H9 (cell line): ENCODE measurements around the gene LIPM. TPM values are rescaled to one million over a fixed set of nuclear protein-coding genes. Genes with fewer than 3 reads are reported as not detected.

Experiments
- DNase-seq: peaks from one replicate; pipeline ENCODE4 v3.0.0-alpha.2; 2017
- H2AFZ ChIP-seq: one replicate; pipeline ENCODE4 v1.6.1; 2013; ENCODE audit warnings: mild to moderate bottlenecking, low read length, control low read depth, moderate library complexity
- H2AK5ac ChIP-seq: 2 replicates; pipeline ENCODE4 v1.6.1; 2013; ENCODE audit warnings: low read length, control low read depth, mixed read lengths; ENCODE audit not compliant: insufficient read length
- H2BK120ac ChIP-seq: one replicate; pipeline ENCODE4 v1.6.1; 2013; ENCODE audit warnings: low read depth, mild to moderate bottlenecking, low read length, control low read depth, inconsistent platforms; ENCODE audit not compliant: poor library complexity, severe bottlenecking
- H2BK12ac ChIP-seq: 2 replicates; pipeline ENCODE4 v1.6.1; 2013; ENCODE audit warnings: low read length, control low read depth, mixed read lengths, low read depth; ENCODE audit not compliant: insufficient read length
- H2BK15ac ChIP-seq: 2 replicates; pipeline ENCODE4 v1.6.1; 2013; ENCODE audit warnings: low read depth, low read length, control low read depth
- H2BK20ac ChIP-seq: one replicate; pipeline ENCODE4 v1.6.1; 2013; ENCODE audit warnings: low read depth, mild to moderate bottlenecking, low read length, control low read depth, inconsistent platforms; ENCODE audit not compliant: poor library complexity, severe bottlenecking
- H2BK5ac ChIP-seq: 2 replicates; pipeline ENCODE4 v1.6.1; 2013; ENCODE audit warnings: low read length, control low read depth, mixed read lengths; ENCODE audit not compliant: insufficient read length
- H3K14ac ChIP-seq: 2 replicates; pipeline ENCODE4 v1.6.1; 2013; ENCODE audit warnings: low read length, control low read depth; ENCODE audit not compliant: insufficient read depth
- H3K18ac ChIP-seq: 2 replicates; pipeline ENCODE4 v1.6.1; 2013; ENCODE audit warnings: low read depth, mild to moderate bottlenecking, mixed read lengths, low read length, control low read depth; ENCODE audit not compliant: insufficient read length
- H3K23ac ChIP-seq: 2 replicates; pipeline ENCODE4 v1.6.1; 2013; ENCODE audit warnings: low read length, control low read depth, mixed read lengths, low read depth; ENCODE audit not compliant: insufficient read length
- H3K23me2 ChIP-seq: 2 replicates; pipeline ENCODE4 v1.6.1; 2013; ENCODE audit warnings: low read depth, mild to moderate bottlenecking, mixed read lengths, low read length, control low read depth; ENCODE audit not compliant: insufficient read length, poor library complexity, severe bottlenecking
- H3K27ac ChIP-seq: 2 replicates; pipeline ENCODE4 v1.5.1; 2013; ENCODE audit warnings: low read length, control low read depth, mixed read lengths, low read depth; ENCODE audit not compliant: insufficient read length
- H3K27me3 ChIP-seq: 2 replicates; pipeline ENCODE4 v1.6.1; 2013; ENCODE audit warnings: low read length, control low read depth, inconsistent platforms; ENCODE audit not compliant: insufficient read depth
- H3K4ac ChIP-seq: 2 replicates; pipeline ENCODE4 v1.6.1; 2013; ENCODE audit warnings: low read depth, mild to moderate bottlenecking, control low read depth, inconsistent platforms, low read length, moderate library complexity
- H3K4me1 ChIP-seq: 2 replicates; pipeline ENCODE4 v1.6.1; 2013; ENCODE audit warnings: low read length, control low read depth, inconsistent platforms; ENCODE audit not compliant: insufficient read depth
- H3K4me2 ChIP-seq: 2 replicates; pipeline ENCODE4 v1.6.1; 2013; ENCODE audit warnings: low read length, control low read depth, mixed read lengths; ENCODE audit not compliant: insufficient read length, insufficient read depth
- H3K56ac ChIP-seq: 2 replicates; pipeline ENCODE4 v1.6.1; 2013; ENCODE audit warnings: low read depth, mild to moderate bottlenecking, mixed read lengths, low read length, control low read depth; ENCODE audit not compliant: insufficient read length
- H3K79me1 ChIP-seq: 2 replicates; pipeline ENCODE4 v1.6.1; 2013; ENCODE audit warnings: low read depth, mild to moderate bottlenecking, moderate library complexity, low read length, control low read depth, inconsistent platforms; ENCODE audit not compliant: insufficient read depth, poor library complexity, severe bottlenecking
- H3K79me2 ChIP-seq: 2 replicates; pipeline ENCODE4 v1.6.1; 2013; ENCODE audit warnings: low read length, control low read depth, inconsistent platforms; ENCODE audit not compliant: insufficient read depth
- H3K9ac ChIP-seq: 2 replicates; pipeline ENCODE4 v1.6.1; 2013; ENCODE audit warnings: low read length, control low read depth, mixed read lengths; ENCODE audit not compliant: insufficient read length; ENCODE audit errors: extremely low read depth
- H3K9me3 ChIP-seq: one replicate; pipeline ENCODE4 v1.6.1; 2013; ENCODE audit warnings: low read depth, low read length, inconsistent platforms; ENCODE audit not compliant: control insufficient read depth
- H3T11ph ChIP-seq: one replicate; pipeline ENCODE4 v1.6.1; 2013; ENCODE audit warnings: mild to moderate bottlenecking, low read length, control low read depth, inconsistent platforms
- H4K20me1 ChIP-seq: one replicate; pipeline ENCODE4 v1.6.1; 2013; ENCODE audit not compliant: control insufficient read depth, insufficient read length, insufficient read depth
- H4K5ac ChIP-seq: 2 replicates; pipeline ENCODE4 v1.6.1; 2013; ENCODE audit warnings: low read depth, mild to moderate bottlenecking, mixed read lengths, low read length, control low read depth; ENCODE audit not compliant: insufficient read length
- H4K8ac ChIP-seq: replicated peaks from 2 replicates; pipeline ENCODE4 v1.6.1; 2013; ENCODE audit warnings: low read length, control low read depth, mixed read lengths, low read depth; ENCODE audit not compliant: insufficient read length
- H4K91ac ChIP-seq: 2 replicates; pipeline ENCODE4 v1.6.1; 2013; ENCODE audit warnings: low read depth, mild to moderate bottlenecking, moderate library complexity, mixed read lengths, low read length, control low read depth; ENCODE audit not compliant: insufficient read length
- H3K27ac Mint-ChIP-seq, 3 experiments: 2 replicates in 2 of 3; 3 replicates in 1 of 3; pipeline ENCODE4 v1.8.0; 2020 to 2021; ENCODE audit warnings: mixed read lengths in 3 of 3, mild to moderate bottlenecking in 1 of 3, moderate library complexity in 1 of 3
- H3K27me3 Mint-ChIP-seq: 2 replicates; pipeline ENCODE4 v1.8.0; 2021; ENCODE audit warnings: low read depth, mild to moderate bottlenecking, moderate library complexity, mixed read lengths
- H3K36me3 Mint-ChIP-seq, 3 experiments: 2 replicates in 2 of 3; 3 replicates in 1 of 3; pipeline ENCODE4 v1.8.0; 2020 to 2021; ENCODE audit warnings: low read depth in 3 of 3, mixed read lengths in 3 of 3; ENCODE audit not compliant: insufficient read depth in 1 of 3
- H3K4me1 Mint-ChIP-seq, 2 experiments: 2 replicates each; pipeline ENCODE4 v1.8.0; 2020; ENCODE audit warnings: mixed read lengths in 2 of 2
- H3K4me3 Mint-ChIP-seq, 2 experiments: 2 replicates in 1 of 2; 3 replicates in 1 of 2; pipeline ENCODE4 v1.8.0; 2020 to 2021; ENCODE audit warnings: mild to moderate bottlenecking in 2 of 2, mixed read lengths in 2 of 2, moderate library complexity in 1 of 2
- H3K9me3 Mint-ChIP-seq, 2 experiments: 2 replicates in 1 of 2; 3 replicates in 1 of 2; pipeline ENCODE4 v1.8.0; 2020; ENCODE audit warnings: mild to moderate bottlenecking in 2 of 2, mixed read lengths in 2 of 2, moderate library complexity in 1 of 2
- CTCF ChIP-seq: fragments of 200-600 bp; sonication (generic); conservative IDR thresholded peaks from 3 replicates; pipeline ENCODE4 v1.8.0; 2021; ENCODE audit warnings: antibody characterized with exemption, mild to moderate bottlenecking
- total RNA-seq: library from RNA; stranded (reverse); gene quantifications from 2 replicates; pipeline ENCODE4 v1.2.1, GENCODE V29; 2021

The LIPM gene
- total RNA-seq, 1 experiment from 2014 or later = not detected

- Histone ChIP-seq H2AFZ (no peak overlapping the region), H4K20me1 (no peaks in the 10 kb centered on the region), H3K9ac (no peak overlapping the region), H2BK20ac (no peak overlapping the region), H4K91ac (no peak overlapping the region), H3K4ac (no peak overlapping the region), H3T11ph (no peak overlapping the region), H2BK5ac (no peak overlapping the region), H4K5ac (no peak overlapping the region), H2BK15ac (no peak overlapping the region), H3K14ac (no peak overlapping the region), H3K79me1 (no peaks in the 10 kb centered on the region), H3K23ac (no peak overlapping the region), H4K8ac (no peak overlapping the region), H3K23me2 (no peaks in the 10 kb centered on the region), H3K79me2 (no peaks in the 10 kb centered on the region), H3K56ac (no peak overlapping the region), H3K4me2 (no peak overlapping the region), H2AK5ac (no peak overlapping the region), H3K27me3 (no peaks in the 10 kb centered on the region), H3K4me1 (no peaks in the 10 kb centered on the region), H2BK120ac (no peak overlapping the region), H3K9me3 (no peaks in the 10 kb centered on the region), H3K18ac (no peak overlapping the region), H2BK12ac (no peak overlapping the region), H3K27ac (no peak overlapping the region)
- H3K4me3 Mint-ChIP-seq = no peak overlapping the region
- no peaks in the 10 kb centered on the region; a peak in 1 of 5 replicates for H3K9me3 Mint-ChIP-seq
- no peaks in the 10 kb centered on the region for H3K27me3 Mint-ChIP-seq
- no peak for TF ChIP-seq CTCF
- DNase-seq = no peak
- no peak overlapping the region for H3K27ac Mint-ChIP-seq
- H3K36me3 Mint-ChIP-seq = no peaks in the 10 kb centered on the region
- H3K4me1 Mint-ChIP-seq = peaks cover 3 to 9% of the 10 kb centered on the region in 2 experiments; a peak in 3 of 4 replicates
Observed at GRCh38 chr10:88788924-88789323, 13.6 kb upstream of the LIPM start.
